Measurements from ENCODE around the gene SDK2.

SDK2 gene

GRCh38 chr17:73520369-73520761, 123.9 kb downstream of the SDK2 start:
- no peaks in the 10 kb centered on the region for H3K36me3 Mint-ChIP-seq
- H3K27me3 Mint-ChIP-seq: no peaks in the 10 kb centered on the region
- no peak overlapping the region for H3K27ac Mint-ChIP-seq
- H3K4me1 Mint-ChIP-seq: no peaks in the 10 kb centered on the region
- H3K9me3 Mint-ChIP-seq: no peaks in the 10 kb centered on the region
- no peak overlapping the region for H3K4me3 Mint-ChIP-seq

DNA sequence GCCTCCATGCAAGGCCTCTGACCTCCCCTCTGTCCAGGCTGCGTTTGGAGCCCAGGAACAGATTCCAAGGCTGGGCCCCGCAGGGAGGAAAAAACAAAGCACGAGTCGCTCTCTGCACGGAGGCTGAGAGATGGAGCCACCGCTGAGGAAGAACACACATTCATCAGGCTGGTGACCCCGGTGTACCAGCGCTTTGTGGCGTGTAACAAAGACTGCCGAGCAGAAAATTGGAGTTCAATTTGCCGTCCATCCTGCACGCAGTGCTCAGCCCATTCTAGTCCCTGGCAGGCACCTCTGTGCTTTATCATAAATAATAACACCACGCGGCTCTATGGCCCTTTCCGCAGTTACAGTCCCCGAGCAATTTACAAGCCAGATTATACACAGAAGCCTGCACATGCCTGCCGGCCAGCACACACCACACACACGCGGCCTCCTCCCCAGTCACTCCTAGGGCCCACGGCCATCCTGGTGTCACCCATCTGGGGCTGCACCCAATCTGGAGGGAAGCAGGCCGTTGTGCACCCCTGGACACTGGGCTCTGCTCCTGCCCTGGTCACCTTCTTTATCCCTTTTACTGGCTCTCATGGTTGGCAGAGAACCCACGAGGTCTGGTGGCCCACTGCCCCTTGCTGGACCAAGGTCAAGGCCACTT, 124.4 kb downstream of the SDK2 start:
- Mint-ChIP-seq H3K4me3 (no peak overlapping the region), H3K27me3 (no peaks in the 10 kb centered on the region), H3K27ac (no peak overlapping the region), H3K36me3 (no peaks in the 10 kb centered on the region), H3K9me3 (no peaks in the 10 kb centered on the region), H3K4me1 (no peaks in the 10 kb centered on the region)

DNA sequence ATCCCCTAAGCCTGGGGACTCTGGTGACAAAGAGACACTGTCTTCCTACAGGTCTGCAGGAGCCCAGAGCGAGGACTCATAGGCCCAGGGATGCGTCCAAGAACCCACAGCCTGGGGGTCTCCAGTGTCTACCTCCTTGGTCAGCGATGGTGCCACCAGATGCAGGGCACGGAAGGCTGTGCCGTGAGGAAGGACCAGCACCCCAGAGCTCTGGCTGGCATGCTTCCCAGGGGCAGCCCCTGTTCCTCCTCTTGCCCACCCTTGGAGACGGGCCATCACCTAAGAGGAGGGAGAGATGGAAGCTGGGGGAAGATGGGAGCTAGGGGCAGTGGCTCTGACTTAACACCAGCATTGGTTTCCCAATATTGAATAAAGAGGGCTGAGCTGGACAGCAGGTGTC, 125.2 kb downstream of the SDK2 start:
- no peaks in the 10 kb centered on the region for H3K9me3 Mint-ChIP-seq
- no peak overlapping the region for H3K4me3 Mint-ChIP-seq
- H3K27me3 Mint-ChIP-seq: no peaks in the 10 kb centered on the region
- no peaks in the 10 kb centered on the region for H3K4me1 Mint-ChIP-seq
- H3K27ac Mint-ChIP-seq: no peak overlapping the region
- no peaks in the 10 kb centered on the region for H3K36me3 Mint-ChIP-seq

- H3K36me3 Mint-ChIP-seq: no peaks in the 10 kb centered on the region
- no peak overlapping the region for H3K4me3 Mint-ChIP-seq
- no peaks in the 10 kb centered on the region for H3K4me1 Mint-ChIP-seq
- H3K9me3 Mint-ChIP-seq: no peaks in the 10 kb centered on the region
- no peak overlapping the region for H3K27ac Mint-ChIP-seq
- H3K27me3 Mint-ChIP-seq: no peaks in the 10 kb centered on the region
Observed at GRCh38 chr17:73516431-73516830, 127.8 kb downstream of the SDK2 start.

DNA sequence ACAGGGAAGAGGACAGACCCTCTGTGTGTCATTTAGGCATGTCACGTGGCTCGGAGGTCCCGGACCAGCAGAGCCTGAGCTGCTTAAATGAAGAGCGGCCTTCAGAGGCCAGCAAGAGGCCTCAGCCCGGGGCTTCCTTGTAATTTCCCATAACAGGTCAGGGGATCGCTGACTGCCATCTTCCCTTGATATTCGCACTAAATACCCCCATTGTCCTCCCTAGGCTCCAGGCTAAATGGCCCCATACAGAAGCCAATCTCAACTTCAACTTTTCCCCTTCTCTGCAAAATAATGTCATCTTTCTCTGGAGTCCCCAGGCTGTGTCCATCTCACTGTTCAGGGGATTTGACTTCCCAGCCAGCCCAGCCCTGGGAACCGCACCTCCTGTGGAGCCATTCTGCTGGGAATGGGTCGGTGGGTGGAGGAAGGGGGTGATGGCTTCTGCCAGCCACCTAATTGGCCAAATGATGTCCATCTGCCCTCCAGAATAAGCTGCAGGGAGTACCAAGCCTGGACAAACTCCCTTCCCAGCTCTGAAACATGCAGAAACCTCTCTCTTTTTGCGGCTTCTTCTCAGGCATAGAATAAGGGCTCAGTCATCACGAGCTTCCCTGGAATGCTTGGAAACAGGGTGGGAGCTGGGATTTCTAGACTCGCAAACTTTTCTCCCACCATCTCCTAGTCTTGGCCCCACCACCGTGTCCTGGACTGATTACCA, 129.9 kb downstream of the SDK2 start:
- Mint-ChIP-seq H3K27me3 (no peaks in the 10 kb centered on the region), H3K27ac (no peak overlapping the region), H3K9me3 (no peaks in the 10 kb centered on the region), H3K4me3 (no peak overlapping the region), H3K36me3 (no peaks in the 10 kb centered on the region), H3K4me1 (no peaks in the 10 kb centered on the region)

DNA sequence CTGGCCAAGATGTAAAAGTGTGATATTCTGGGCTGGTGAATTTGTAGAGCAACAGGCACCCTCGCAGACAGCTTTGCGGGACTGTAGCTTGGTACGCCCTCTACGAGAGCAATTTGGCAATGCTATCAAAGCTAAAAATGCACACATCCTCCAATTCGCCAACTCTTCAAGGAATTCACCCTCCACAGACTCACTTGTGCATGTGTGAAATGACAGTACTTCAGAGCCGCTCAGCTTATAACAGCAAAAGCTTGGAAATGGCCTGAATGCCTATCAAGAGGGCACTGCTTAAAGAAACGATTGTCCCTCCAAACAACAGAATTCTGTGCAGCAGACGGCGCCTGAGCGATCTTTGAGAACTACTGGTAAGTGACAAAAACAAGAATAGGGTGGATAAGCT, 130.8 kb downstream of the SDK2 start:
- Mint-ChIP-seq H3K36me3 (no peaks in the 10 kb centered on the region), H3K4me1 (no peaks in the 10 kb centered on the region), H3K9me3 (no peaks in the 10 kb centered on the region), H3K4me3 (no peak overlapping the region), H3K27me3 (no peaks in the 10 kb centered on the region), H3K27ac (no peak overlapping the region)

GRCh38 chr17:73511719-73512115, 132.5 kb downstream of the SDK2 start:
- Mint-ChIP-seq H3K27ac (no peak overlapping the region), H3K4me3 (no peak overlapping the region), H3K4me1 (no peaks in the 10 kb centered on the region), H3K36me3 (no peaks in the 10 kb centered on the region), H3K27me3 (no peaks in the 10 kb centered on the region), H3K9me3 (no peaks in the 10 kb centered on the region)

DNA sequence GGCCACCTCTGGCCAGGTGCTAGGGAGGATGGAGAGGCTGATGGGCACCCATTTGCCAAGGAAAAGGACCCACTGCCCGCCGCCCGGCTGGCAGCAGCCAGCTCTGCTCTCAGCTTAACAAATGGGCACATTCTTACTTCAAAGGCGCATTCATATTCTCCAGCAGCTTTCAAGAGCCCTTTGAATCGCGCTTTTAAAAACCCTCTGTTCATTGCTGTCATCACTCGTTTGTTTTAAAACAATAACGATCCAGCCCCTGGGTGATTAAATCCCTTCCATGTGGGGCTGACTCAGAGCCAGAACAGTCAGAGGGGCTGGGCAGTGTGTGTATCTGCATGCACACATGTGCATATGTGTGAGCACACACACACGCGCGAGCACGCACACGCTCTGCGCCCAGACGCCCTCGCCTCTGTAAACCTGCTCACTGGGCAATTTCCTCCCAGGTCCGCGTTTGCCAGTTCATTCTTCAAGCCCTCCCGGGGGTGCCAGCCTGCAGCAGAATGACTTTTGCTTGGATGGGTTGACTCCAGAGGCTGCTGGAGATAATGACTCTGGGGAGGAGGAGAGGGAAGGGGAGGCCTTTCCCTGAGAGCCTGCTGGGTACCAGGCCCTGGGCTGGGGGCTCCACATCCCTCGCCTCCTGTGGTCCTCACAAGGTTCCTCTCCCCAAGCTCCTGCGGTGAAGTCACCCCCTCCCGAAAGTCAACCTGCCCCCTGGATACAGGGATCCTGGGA, 133.1 kb downstream of the SDK2 start:
- Mint-ChIP-seq H3K4me3 (no peak overlapping the region), H3K36me3 (no peaks in the 10 kb centered on the region), H3K27ac (no peak overlapping the region), H3K9me3 (no peaks in the 10 kb centered on the region), H3K27me3 (no peaks in the 10 kb centered on the region), H3K4me1 (no peaks in the 10 kb centered on the region)

DNA sequence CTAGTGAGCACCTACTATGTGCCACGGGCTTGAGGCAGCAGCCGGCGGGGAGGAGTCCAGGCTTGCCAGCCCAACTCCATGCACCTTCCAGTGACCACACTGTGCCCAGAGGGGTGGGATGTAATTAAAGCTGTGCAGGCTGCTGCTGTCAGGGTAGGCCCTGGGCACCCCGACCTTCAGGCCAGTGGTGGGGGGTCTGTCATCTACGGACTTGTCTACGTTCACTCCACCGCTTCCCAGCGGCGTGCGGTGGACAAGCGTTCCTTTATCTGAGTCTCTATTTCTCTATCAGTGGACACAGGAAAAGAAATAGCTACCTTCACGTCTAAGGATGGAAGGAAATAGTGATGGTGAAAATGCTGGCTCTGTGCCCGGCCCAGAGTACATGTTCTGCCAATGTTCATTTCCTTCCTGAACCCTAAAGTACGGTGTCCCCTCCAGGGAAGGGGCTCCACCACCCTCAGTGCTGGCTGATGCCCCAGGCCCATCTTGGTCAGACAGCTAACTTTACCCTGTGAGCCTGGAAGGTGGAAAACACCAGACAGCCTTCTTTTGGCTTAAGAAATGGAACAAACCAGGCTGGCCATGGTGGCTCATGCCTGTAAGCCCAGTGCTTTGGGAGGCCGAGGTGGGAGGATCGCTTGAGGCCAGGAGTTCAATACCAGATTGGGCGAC, 135.2 kb downstream of the SDK2 start:
- H3K36me3 Mint-ChIP-seq: no peaks in the 10 kb centered on the region
- H3K9me3 Mint-ChIP-seq: no peaks in the 10 kb centered on the region
- no peak overlapping the region for H3K27ac Mint-ChIP-seq

DNA sequence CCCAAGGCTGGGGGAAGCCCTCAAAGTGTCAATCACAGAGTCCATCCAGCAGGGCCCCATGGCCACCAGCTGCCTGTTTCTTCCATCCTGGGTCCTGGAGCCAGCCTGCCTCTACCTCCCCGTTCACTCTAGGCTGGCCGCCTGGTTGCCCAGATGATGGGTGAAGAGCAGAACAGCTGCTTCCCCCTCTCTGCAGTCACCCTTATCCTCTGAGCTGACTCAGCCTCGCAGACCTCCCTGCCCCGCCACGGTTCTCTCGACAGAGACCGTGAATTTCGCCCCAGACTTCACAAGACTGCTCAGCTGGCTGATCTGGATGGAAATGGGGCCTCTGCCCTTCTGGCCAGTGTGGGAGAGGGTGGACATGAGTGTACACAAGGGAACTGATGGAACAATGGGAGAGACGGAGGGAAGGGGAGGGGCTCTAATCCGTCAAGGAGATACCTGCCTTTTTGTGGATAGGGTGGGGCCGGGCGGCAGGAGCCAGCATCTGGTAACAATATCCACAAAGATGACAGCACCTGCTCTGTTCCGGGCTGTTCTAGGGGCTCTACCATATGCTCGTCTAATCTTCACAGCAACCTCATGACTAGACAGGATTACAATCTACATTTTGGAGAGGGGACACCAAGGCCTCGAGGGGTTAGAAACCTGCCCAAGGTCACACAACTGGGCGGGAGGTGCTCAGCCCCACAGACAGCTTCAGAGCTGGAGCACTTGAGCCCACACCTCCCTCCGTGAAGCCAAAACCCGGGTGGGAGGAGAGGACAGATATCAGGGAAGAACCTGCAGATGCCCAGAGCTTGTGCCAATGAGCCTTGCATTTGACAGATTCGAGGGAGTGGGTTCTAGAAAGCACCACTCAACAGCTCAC, 136.0 kb downstream of the SDK2 start:
- H3K27ac Mint-ChIP-seq: no peak overlapping the region
- peaks cover 2% of the 10 kb centered on the region for H3K36me3 Mint-ChIP-seq
- H3K9me3 Mint-ChIP-seq: no peaks in the 10 kb centered on the region
- H3K27me3 Mint-ChIP-seq: no peaks in the 10 kb centered on the region
- no peak overlapping the region for H3K4me3 Mint-ChIP-seq
- no peaks in the 10 kb centered on the region for H3K4me1 Mint-ChIP-seq

More for the DNA sequence above, 135.2 kb downstream of the SDK2 start:
- Mint-ChIP-seq H3K27me3 (no peaks in the 10 kb centered on the region), H3K4me1 (no peaks in the 10 kb centered on the region), H3K4me3 (no peak overlapping the region)

GRCh38 chr17:73506470-73507435, 137.5 kb downstream of the SDK2 start:
- Mint-ChIP-seq H3K36me3 (peaks cover 2% of the 10 kb centered on the region), H3K4me3 (no peak overlapping the region), H3K4me1 (no peaks in the 10 kb centered on the region), H3K27me3 (no peaks in the 10 kb centered on the region), H3K9me3 (no peaks in the 10 kb centered on the region), H3K27ac (no peak overlapping the region)

- Mint-ChIP-seq H3K27ac (no peak overlapping the region), H3K4me3 (no peak overlapping the region), H3K9me3 (no peaks in the 10 kb centered on the region), H3K4me1 (no peaks in the 10 kb centered on the region), H3K27me3 (no peaks in the 10 kb centered on the region), H3K36me3 (peaks cover 2% of the 10 kb centered on the region)
Observed at GRCh38 chr17:73503560-73503959, 140.7 kb downstream of the SDK2 start.

DNA sequence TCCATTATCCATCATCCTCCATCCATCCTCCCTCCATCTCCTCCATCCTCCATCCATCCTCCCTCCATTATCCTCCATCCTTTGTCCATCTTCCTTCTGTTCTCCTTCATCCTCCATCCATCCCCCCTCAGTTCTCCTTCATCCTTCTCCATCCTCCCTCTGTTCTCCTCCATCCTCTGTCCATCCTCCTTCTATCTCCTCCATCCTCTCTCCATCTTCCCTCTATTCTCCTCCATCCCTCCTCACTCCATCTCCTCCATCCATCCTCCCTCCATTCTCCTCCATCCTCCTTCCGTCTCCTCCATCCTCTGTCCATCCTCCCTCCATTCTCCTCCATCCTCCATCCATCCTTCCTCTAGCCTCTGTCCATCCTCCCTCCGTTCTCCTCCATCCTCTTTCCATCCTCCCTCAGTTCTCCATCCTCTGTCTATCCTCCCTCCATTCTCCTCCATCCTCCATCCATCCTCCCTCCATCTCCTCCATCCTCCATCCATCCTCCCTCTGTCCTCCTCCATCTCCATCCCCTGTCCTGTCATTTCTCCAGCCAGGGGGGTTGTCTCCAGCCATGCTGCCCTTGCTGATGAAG, 143.7 kb downstream of the SDK2 start:
- H3K9me3 Mint-ChIP-seq: no peaks in the 10 kb centered on the region
- no peaks in the 10 kb centered on the region for H3K4me1 Mint-ChIP-seq

More for the DNA sequence above, 143.7 kb downstream of the SDK2 start:
- Mint-ChIP-seq H3K4me3 (no peak overlapping the region), H3K27ac (no peak overlapping the region), H3K27me3 (no peaks in the 10 kb centered on the region), H3K36me3 (peaks cover 2% of the 10 kb centered on the region)

Data from activated naive CD4-positive, alpha-beta T cell treated with anti-CD3 and anti-CD28 coated beads, Interleukin-2, amount 50 U/mL, for 24 hours (primary cell).